Spleen (tissue), 11 donors: ENCODE results near the gene GPRIN2. TPM values are rescaled to one million over a fixed set of nuclear protein-coding genes. Genes with fewer than 3 reads are reported as not detected.
"Not testable (repeated sequence)": the region's sequence is repeated elsewhere in the genome, so short reads cannot be mapped to it uniquely, and the experiment has no call there.

ENCODE experiments used
- DNase-seq: peaks from one replicate; pipeline ENCODE4 v3.0.0-alpha.2; 2020
- H3K27ac ChIP-seq, 8 donors: fragments of 200-600 bp; sonication (generic) in 7 of 8; 1 replicate in 4 of 8; 2 replicates in 4 of 8; pipeline versions ENCODE4 v1.5.0 to v1.8.0; 2016 to 2021; ENCODE audit warnings: inconsistent platforms in 4 of 8, mild to moderate bottlenecking in 4 of 8, moderate library complexity in 1 of 8
- H3K27me3 ChIP-seq, 7 donors: fragments of 200-600 bp; sonication (generic) in 6 of 7; replicated peaks in 1 of 7; 1 replicate in 4 of 7; 2 replicates in 3 of 7; pipeline versions ENCODE4 v1.5.0 to v1.8.0; 2016 to 2021; ENCODE audit warnings: inconsistent platforms in 3 of 7, mild to moderate bottlenecking in 1 of 7
- H3K36me3 ChIP-seq, 6 donors: fragments of 200-600 bp; sonication (generic) in 5 of 6; 1 replicate in 4 of 6; 2 replicates in 2 of 6; pipeline versions ENCODE4 v1.5.0 to v1.8.0; 2016 to 2021; ENCODE audit warnings: inconsistent platforms in 2 of 6
- H3K4me1 ChIP-seq, 6 donors: fragments of 200-600 bp; sonication (generic) in 5 of 6; 1 replicate in 3 of 6; 2 replicates in 3 of 6; pipeline versions ENCODE4 v1.5.0 to v1.8.0; 2016 to 2021; ENCODE audit warnings: inconsistent platforms in 3 of 6
- H3K4me3 ChIP-seq, 8 donors: fragments of 200-600 bp; sonication (generic) in 7 of 8; 1 replicate in 4 of 8; 2 replicates in 4 of 8; pipeline versions ENCODE4 v1.5.0 to v1.8.0; 2016 to 2021; ENCODE audit warnings: inconsistent platforms in 4 of 8, mild to moderate bottlenecking in 4 of 8, moderate library complexity in 2 of 8
- H3K9me3 ChIP-seq, 8 donors: fragments of 200-600 bp; sonication (generic) in 7 of 8; 1 replicate in 4 of 8; 2 replicates in 4 of 8; pipeline versions ENCODE4 v1.5.0 to v1.8.0; 2016 to 2021; ENCODE audit warnings: inconsistent platforms in 4 of 8
- POLR2A ChIP-seq, 3 donors: fragments of 450-650 bp; IDR thresholded peaks; one replicate each; pipeline ENCODE4 v1.5.1; 2017; ENCODE audit warnings: antibody characterized with exemption in 3 of 3, mild to moderate bottlenecking in 1 of 3
- POLR2AphosphoS5 ChIP-seq, 3 donors: sonication (generic); formaldehyde crosslinking; IDR thresholded peaks; one replicate each; pipeline ENCODE4 v1.5.1; 2017; ENCODE audit warnings: antibody characterized with exemption in 3 of 3
- WGBS, 5 donors: extraction: QIAGEN DNeasy Blood & Tissue Kit in 3 of 5; methylation state at CpG; one replicate each; pipeline versions ENCODE4 v1.1.5 to v1.1.7; 2013 to 2018; 5-methylcytosine and 5-hydroxymethylcytosine counted together
- intact Hi-C: fragments of 100-400 bp; cut with DNase I; formaldehyde crosslinking; loops from one replicate; pipeline ENCODE4 v1.15.0; 2023; ENCODE audit warnings: low total_unique reads
- polyA plus RNA-seq, 3 donors: library from polyadenylated mRNA; stranded (reverse); fragments of 200-250 nt; gene quantifications; one replicate each; pipeline ENCODE4 v1.2.1, GENCODE V29; 2013
- total RNA-seq, 7 donors: library from RNA; depleted of rRNA in 3 of 7; stranded (reverse); fragments of >200 nt in 3 of 7; fragmentation: NEBNext Ultra II Directional in 4 of 7; extraction: Animal tissue kit (Norgen Biotek cat#: 25700) in 4 of 7; gene quantifications; one replicate each; pipeline versions ENCODE4 v1.1.0 to v1.2.1, GENCODE V29; 2016 to 2021
- TF ChIP-seq, protein P1 (sequence below), 11 experiments: fragments of 200-600 bp in 7 of 11; fragments of 450-650 bp in 4 of 11; sonication (generic) in 4 of 11; IDR thresholded peaks in 8 of 11; conservative IDR thresholded peaks in 3 of 11; 1 replicate in 7 of 11; 2 replicates in 4 of 11; pipeline versions ENCODE4 v1.4.0 to v1.8.0; 2016 to 2021; ENCODE audit warnings: antibody characterized with exemption in 11 of 11, inconsistent platforms in 4 of 11, mild to moderate bottlenecking in 1 of 11
- donor health status: healthy with polysubstance abuse.
- donor health status: DM: no; HTN: no; CAD: no; lungs with moderate emphysema.
- donor health status: DM: no; HTN: no; CAD: no.
- donor health status: Bipolar disorder and iron deficiency.
- donor health status: healthy.
- donor health status: DM: no; HTN: no; CAD: no.
- donor health status: DM: yes; HTN: yes; CAD: no.

GPRIN2 gene
- total and polyA plus RNA-seq, 10 donors: not detected

DNA sequence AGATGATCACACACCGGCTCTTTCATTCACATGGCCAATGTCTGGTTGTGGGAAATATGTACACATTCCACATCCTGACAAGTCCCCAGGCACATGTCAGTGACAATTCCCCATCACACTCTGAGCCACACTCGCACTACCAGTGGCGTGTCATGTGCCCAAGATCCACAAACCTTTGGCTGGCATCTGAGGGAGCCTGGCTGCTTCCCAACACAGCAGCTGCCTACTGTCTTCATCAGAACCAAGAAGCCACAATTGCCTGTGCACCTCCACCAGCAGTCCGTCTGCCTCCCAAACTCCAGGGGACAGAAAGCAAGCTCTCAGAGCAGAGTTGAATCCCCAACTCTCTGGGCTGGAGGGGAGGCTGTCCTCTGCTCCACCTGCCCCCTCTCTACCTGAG, 16.3 kb upstream of the GPRIN2 start:
- 43 to 73% (median 50%) methylated on average over 2 to 3 of the region's 4 CpGs; no CpG with 5 or more reads in 1 of the 5 donors for WGBS, 5 donors
- intact Hi-C loops, H3K4me3 ChIP-seq, H3K4me1 ChIP-seq, H3K27me3 ChIP-seq, H3K9me3 ChIP-seq, H3K27ac ChIP-seq, H3K36me3 ChIP-seq: not testable (repeated sequence)
- DNase-seq: peak; percentile 51

DNA sequence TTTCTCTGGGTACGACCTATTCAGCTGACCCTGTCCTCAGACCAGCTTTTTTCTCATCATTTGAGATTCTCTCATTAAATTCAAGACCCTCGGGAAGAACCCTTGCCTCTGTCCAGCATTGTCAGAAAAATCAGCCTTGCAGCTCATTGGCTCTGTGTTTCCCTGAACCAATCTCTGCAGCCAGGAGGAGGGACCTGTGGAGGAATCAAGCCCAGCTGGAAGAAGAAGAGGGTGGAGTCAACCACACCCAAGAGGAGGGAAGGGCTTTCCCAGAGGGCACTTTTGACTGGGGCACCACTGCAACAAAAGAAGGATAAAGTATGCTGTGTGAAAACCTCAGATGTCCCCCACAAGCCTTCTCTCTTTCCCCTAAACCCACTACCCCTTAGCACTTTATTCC, 14.2 kb upstream of the GPRIN2 start:
- intact Hi-C loops, DNase-seq, H3K27ac ChIP-seq, H3K9me3 ChIP-seq, H3K4me3 ChIP-seq, H3K27me3 ChIP-seq, H3K36me3 ChIP-seq, H3K4me1 ChIP-seq: not testable (repeated sequence)
- WGBS, 5 donors: no CpG with 5 or more reads among the region's 2 CpGs

DNA sequence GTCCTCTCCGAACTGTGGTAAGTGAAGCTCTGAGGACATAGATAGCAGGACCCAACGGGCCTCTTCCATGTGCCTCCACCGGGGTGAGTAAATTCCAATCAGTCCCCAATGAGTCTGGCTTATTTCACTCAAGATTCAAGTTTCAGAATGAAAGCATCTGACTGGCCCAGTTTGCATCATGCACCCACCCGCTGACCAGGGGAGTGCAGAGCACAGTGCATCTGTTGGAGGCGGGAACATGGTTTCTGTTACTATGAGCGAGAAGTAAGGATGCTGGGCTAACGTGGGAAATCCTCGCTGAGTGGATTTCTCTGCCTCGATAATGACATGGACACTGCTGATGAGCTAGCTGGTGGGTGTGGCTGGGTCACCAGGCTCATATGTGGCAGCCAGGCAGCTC, 10.7 kb upstream of the GPRIN2 start:
- H3K27me3 ChIP-seq, H3K4me3 ChIP-seq, intact Hi-C loops, H3K4me1 ChIP-seq, H3K9me3 ChIP-seq, H3K36me3 ChIP-seq, H3K27ac ChIP-seq: not testable (repeated sequence)
- DNase-seq: peak; percentile 61
- WGBS, 5 donors: 85 to 100% (median 96%) methylated on average over 2 to 4 of the region's 9 CpGs; no CpG with 5 or more reads in 1 of the 5 donors

DNA sequence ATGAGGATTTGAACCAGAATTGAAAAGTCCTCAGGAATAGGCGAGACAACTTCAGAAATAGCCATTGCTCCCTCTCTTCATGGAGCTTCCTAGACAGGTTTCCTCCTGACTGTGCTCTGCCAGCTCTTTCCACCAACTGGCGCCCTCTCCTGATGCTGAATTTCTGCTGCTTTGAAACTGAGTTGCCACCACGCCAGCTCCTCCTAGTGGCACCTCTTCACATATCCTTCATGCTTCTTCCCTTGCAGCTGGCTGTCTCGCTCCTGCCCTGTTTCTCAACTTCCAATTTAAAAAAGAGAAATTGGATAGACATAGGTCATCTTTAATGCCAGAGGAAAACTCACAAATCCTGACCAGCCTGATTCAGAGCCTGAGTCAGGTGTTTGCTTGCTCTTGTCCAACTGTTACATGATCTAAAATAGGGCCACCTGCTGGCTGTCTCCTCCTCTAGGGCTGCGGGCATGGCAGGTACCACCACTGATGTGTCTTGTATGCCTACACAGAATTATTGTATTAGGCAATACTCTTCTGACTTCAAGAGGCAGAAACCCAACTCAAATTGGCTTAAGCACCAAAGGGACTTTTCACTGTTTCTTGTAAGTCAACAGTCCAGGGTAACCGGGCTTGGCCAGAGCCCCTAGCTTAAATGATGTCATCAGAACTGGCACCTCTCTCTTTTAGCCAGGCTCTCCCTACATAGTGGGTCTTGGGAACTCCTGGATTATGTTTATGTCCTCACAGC, 9.3 kb upstream of the GPRIN2 start:
- H3K9me3 ChIP-seq, intact Hi-C loops, H3K27ac ChIP-seq, H3K36me3 ChIP-seq, H3K4me3 ChIP-seq, H3K27me3 ChIP-seq, H3K4me1 ChIP-seq: not testable (repeated sequence)
- TF ChIP-seq, protein P1, sequence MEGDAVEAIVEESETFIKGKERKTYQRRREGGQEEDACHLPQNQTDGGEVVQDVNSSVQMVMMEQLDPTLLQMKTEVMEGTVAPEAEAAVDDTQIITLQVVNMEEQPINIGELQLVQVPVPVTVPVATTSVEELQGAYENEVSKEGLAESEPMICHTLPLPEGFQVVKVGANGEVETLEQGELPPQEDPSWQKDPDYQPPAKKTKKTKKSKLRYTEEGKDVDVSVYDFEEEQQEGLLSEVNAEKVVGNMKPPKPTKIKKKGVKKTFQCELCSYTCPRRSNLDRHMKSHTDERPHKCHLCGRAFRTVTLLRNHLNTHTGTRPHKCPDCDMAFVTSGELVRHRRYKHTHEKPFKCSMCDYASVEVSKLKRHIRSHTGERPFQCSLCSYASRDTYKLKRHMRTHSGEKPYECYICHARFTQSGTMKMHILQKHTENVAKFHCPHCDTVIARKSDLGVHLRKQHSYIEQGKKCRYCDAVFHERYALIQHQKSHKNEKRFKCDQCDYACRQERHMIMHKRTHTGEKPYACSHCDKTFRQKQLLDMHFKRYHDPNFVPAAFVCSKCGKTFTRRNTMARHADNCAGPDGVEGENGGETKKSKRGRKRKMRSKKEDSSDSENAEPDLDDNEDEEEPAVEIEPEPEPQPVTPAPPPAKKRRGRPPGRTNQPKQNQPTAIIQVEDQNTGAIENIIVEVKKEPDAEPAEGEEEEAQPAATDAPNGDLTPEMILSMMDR (IDR thresholded peaks at IDR 0.05 in 8 of 11, conservative IDR thresholded peaks at IDR 0.05 in 3 of 11): peak; percentile 17 to 86 (median 58)
- 3 to 8% (median 5%) methylated on average over 4 of the region's 6 CpGs for WGBS, 5 donors
- DNase-seq: peak; percentile 76

DNA sequence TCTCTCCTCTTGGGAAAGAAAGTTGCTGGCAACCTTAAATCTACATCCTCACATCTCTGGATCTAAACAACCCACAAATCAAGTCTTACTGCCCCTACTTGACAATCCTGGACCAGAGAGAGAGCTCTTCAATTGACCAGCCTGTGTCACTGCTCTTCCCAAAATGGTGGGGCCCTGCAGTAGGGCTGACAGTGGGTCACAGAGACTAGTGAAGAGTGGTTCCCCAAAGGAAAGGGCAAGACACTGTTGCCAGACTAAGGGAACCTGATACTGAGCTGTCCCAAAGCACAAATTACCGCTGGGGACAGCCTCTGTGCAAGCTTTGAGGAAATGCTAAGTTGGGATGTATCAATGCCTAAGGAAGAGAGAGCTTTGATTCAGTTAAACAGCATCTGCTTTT, 4.5 kb upstream of the GPRIN2 start:
- Histone ChIP-seq H3K4me1 (peaks cover 0 to 15% (median 8%) of the 10 kb centered on the region in 6 donors), H3K27me3 (peaks cover 9 to 50% (median 34%) of the 10 kb centered on the region in 7 donors), H3K27ac (no peak overlapping the region), H3K9me3 (no peaks in the 10 kb centered on the region), H3K36me3 (no peaks in the 10 kb centered on the region), H3K4me3 (no peak overlapping the region)
- no peak for TF ChIP-seq POLR2AphosphoS5 (IDR thresholded peaks at IDR 0.05)
- TF ChIP-seq POLR2A (IDR thresholded peaks at IDR 0.05): no peak
- TF ChIP-seq, protein P1 (IDR thresholded peaks at IDR 0.05 in 8 of 11, conservative IDR thresholded peaks at IDR 0.05 in 3 of 11): no peak
- intact Hi-C loops: no loop called here
- WGBS, 5 donors: 40 to 75% (median 52%) methylated on average over 1 of the region's 1 CpG
- DNase-seq: peak; percentile 32

DNA sequence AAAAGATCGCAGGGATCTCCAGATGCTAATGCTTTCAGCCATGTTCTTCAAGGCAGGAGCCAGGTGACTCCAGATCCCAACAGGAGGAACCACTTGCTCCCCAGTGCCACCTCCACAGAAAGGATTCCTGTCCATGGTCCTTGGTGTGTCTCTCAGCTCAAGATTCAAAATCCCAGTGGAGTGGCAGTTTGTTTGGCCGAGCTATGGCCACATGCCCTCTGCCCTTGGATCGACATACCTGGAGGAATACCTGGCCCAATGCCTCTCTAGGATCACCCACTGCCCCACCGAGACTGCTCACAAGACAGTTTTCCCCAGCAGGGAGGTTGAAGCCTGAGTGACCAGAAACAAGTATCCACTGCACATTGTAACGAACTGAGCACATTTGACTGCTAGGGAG, 3.9 kb upstream of the GPRIN2 start:
- H3K9me3 ChIP-seq: no peaks in the 10 kb centered on the region
- no peak overlapping the region for H3K27ac ChIP-seq
- H3K4me3 ChIP-seq: no peak overlapping the region
- intact Hi-C loops: no loop called here
- peaks cover 13 to 56% (median 39%) of the 10 kb centered on the region in 7 donors for H3K27me3 ChIP-seq
- no peaks in the 10 kb centered on the region for H3K36me3 ChIP-seq
- TF ChIP-seq POLR2A (IDR thresholded peaks at IDR 0.05): no peak
- peak; percentile 65 for DNase-seq
- WGBS, 5 donors: 69 to 87% (median 76%) methylated on average over 5 of the region's 5 CpGs
- peaks cover 0 to 19% (median 12%) of the 10 kb centered on the region in 6 donors for H3K4me1 ChIP-seq
